Measurements from ENCODE around the gene ALAD.
"Not testable (repeated sequence)": the region's sequence is repeated elsewhere in the genome, so short reads cannot be mapped to it uniquely, and the experiment has no call there.

ALAD gene

GRCh38 chr9:113406873-113407511 lies 5.9 kb upstream of the ALAD start:
- peak; percentile 69 for DNase-seq
- not testable (repeated sequence) for H4K20me1 ChIP-seq (ENCODE audit: insufficient read depth, low read length); H3K27ac ChIP-seq (ENCODE audit: low read length); H2AFZ ChIP-seq (ENCODE audit: low read depth, low read length); H3K9me3 ChIP-seq (ENCODE audit: insufficient read depth, low read length, severe bottlenecking); H3K4me3 ChIP-seq (ENCODE audit: low read depth in 1 of 2, low read length in 2 of 2); H3K4me2 ChIP-seq (ENCODE audit: insufficient read depth, low read length); H3K27me3 ChIP-seq (ENCODE audit: insufficient read depth, low read length, poor library complexity); H3K9ac ChIP-seq (ENCODE audit: low read depth, low read length)
- Histone ChIP-seq H3K4me1 (ENCODE audit: insufficient read depth, low read length) (peaks cover 27% of the 10 kb centered on the region), H3K79me2 (ENCODE audit: insufficient read depth, low read length) (peaks cover 21% of the 10 kb centered on the region), H3K36me3 (ENCODE audit: insufficient read depth, low read length) (peaks cover 23% of the 10 kb centered on the region)
- ATAC-seq (ENCODE audit: insufficient read depth, low read depth), result peak; percentile 27; the same call in 1 of the 3 replicates
- TF ChIP-seq CTCF (IDR thresholded peaks at IDR 0.05; ENCODE audit: borderline replicate concordance, extremely low read depth, low read length, poor library complexity, severe bottlenecking), result peak; percentile 74

GRCh38 chr9:113406353-113406752 lies 5.3 kb upstream of the ALAD start:
- H3K4me2 ChIP-seq (ENCODE audit: insufficient read depth, low read length); H2AFZ ChIP-seq (ENCODE audit: low read depth, low read length); DNase-seq; H3K4me3 ChIP-seq (ENCODE audit: low read depth in 1 of 2, low read length in 2 of 2); H3K9me3 ChIP-seq (ENCODE audit: insufficient read depth, low read length, severe bottlenecking); H3K27ac ChIP-seq (ENCODE audit: low read length); H3K27me3 ChIP-seq (ENCODE audit: insufficient read depth, low read length, poor library complexity); H3K9ac ChIP-seq (ENCODE audit: low read depth, low read length); H4K20me1 ChIP-seq (ENCODE audit: insufficient read depth, low read length); ATAC-seq (ENCODE audit: insufficient read depth, low read depth): not testable (repeated sequence)
- peaks cover 27% of the 10 kb centered on the region for H3K4me1 ChIP-seq (ENCODE audit: insufficient read depth, low read length)
- peaks cover 21% of the 10 kb centered on the region for H3K79me2 ChIP-seq (ENCODE audit: insufficient read depth, low read length)
- H3K36me3 ChIP-seq (ENCODE audit: insufficient read depth, low read length), result peaks cover 23% of the 10 kb centered on the region

GRCh38 chr9:113403646-113404045 lies 2.6 kb upstream of the ALAD start:
- no peaks in the 10 kb centered on the region for H4K20me1 ChIP-seq (ENCODE audit: insufficient read depth, low read length)
- H3K4me3 ChIP-seq (ENCODE audit: low read depth in 1 of 2, low read length in 2 of 2), result no peak overlapping the region
- H3K9me3 ChIP-seq (ENCODE audit: insufficient read depth, low read length, severe bottlenecking), result no peaks in the 10 kb centered on the region
- TF ChIP-seq EZH2 (IDR thresholded peaks at IDR 0.05; ENCODE audit: borderline replicate concordance, low read depth, low read length, severe bottlenecking) (no peak), CTCF (IDR thresholded peaks at IDR 0.05; ENCODE audit: borderline replicate concordance, extremely low read depth, low read length, poor library complexity, severe bottlenecking) (no peak)
- H3K27me3 ChIP-seq (ENCODE audit: insufficient read depth, low read length, poor library complexity), result no peaks in the 10 kb centered on the region
- H3K4me2 ChIP-seq (ENCODE audit: insufficient read depth, low read length), result no peak overlapping the region
- no peak overlapping the region for H2AFZ ChIP-seq (ENCODE audit: low read depth, low read length)
- ATAC-seq (ENCODE audit: insufficient read depth, low read depth) (no peak), DNase-seq (no peak)
- H3K9ac ChIP-seq (ENCODE audit: low read depth, low read length), result no peak overlapping the region
- H3K4me1 ChIP-seq (ENCODE audit: insufficient read depth, low read length), result peaks cover 27% of the 10 kb centered on the region
- H3K79me2 ChIP-seq (ENCODE audit: insufficient read depth, low read length), result peaks cover 20% of the 10 kb centered on the region
- peaks cover 12% of the 10 kb centered on the region for H3K36me3 ChIP-seq (ENCODE audit: insufficient read depth, low read length)
- H3K27ac ChIP-seq (ENCODE audit: low read length), result no peak overlapping the region

- ATAC-seq (ENCODE audit: insufficient read depth, low read depth) (no peak), DNase-seq (no peak)
- Histone ChIP-seq H3K9ac (ENCODE audit: low read depth, low read length) (peak overlapping the region; percentile 68; the same call in 1 of the 2 replicates), H3K4me1 (ENCODE audit: insufficient read depth, low read length) (peaks cover 19% of the 10 kb centered on the region), H3K4me2 (ENCODE audit: insufficient read depth, low read length) (peak overlapping the region; percentile 66), H3K4me3 (ENCODE audit: low read depth in 1 of 2, low read length in 2 of 2) (peak overlapping the region in 1 of 2 experiments; percentile 81; a peak in 2 of 4 replicates), H3K36me3 (ENCODE audit: insufficient read depth, low read length) (peaks cover 4% of the 10 kb centered on the region), H4K20me1 (ENCODE audit: insufficient read depth, low read length) (no peaks in the 10 kb centered on the region), H3K9me3 (ENCODE audit: insufficient read depth, low read length, severe bottlenecking) (no peaks in the 10 kb centered on the region), H2AFZ (ENCODE audit: low read depth, low read length) (no peak overlapping the region), H3K27ac (ENCODE audit: low read length) (no peak overlapping the region), H3K27me3 (ENCODE audit: insufficient read depth, low read length, poor library complexity) (no peaks in the 10 kb centered on the region), H3K79me2 (ENCODE audit: insufficient read depth, low read length) (peaks cover 15% of the 10 kb centered on the region)
- TF ChIP-seq CTCF (IDR thresholded peaks at IDR 0.05; ENCODE audit: borderline replicate concordance, extremely low read depth, low read length, poor library complexity, severe bottlenecking) (no peak), EZH2 (IDR thresholded peaks at IDR 0.05; ENCODE audit: borderline replicate concordance, low read depth, low read length, severe bottlenecking) (no peak)
Observed at GRCh38 chr9:113399646-113400200, 1.4 kb downstream of the ALAD start.

Data from DND-41 (cell line).